ENCODE measurements around the gene ARF4. TPM values are rescaled to one million over a fixed set of nuclear protein-coding genes. Genes with fewer than 3 reads are reported as not detected.

Gene ARF4
- total RNA-seq, 1 experiment from 2014 or later = 112 TPM

DNA sequence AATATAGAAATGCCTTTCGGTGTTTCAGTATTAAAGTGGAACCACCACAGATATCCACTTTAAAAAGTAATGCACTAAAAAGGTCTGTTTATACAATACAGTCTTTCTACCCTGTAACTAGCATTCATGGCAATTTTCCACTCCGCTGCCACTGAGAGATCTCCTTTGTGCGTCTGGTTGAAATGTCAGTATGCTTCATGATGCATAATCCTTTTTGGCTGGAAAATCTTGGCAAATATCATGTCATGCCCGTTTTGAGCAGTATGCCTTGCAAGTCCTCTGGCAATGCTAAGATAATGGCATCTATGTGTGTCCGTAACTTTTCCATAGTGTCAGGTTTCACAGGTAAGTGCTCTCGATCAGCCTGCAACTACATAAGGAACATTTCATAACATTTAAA lies 30.8 kb upstream of the ARF4 start:
- no peak overlapping the region for H2AFZ ChIP-seq (ENCODE audit: low read depth, low read length, poor library complexity, severe bottlenecking)
- no peaks in the 10 kb centered on the region for H3K9me3 ChIP-seq (ENCODE audit: control insufficient read depth in 1 of 2, insufficient read depth in 1 of 2, low read depth in 1 of 2, low read length in 2 of 2)
- H3K27ac ChIP-seq (ENCODE audit: low read depth, low read length) = no peak overlapping the region
- ChIA-PET CTCF (no interaction called here), POLR2A (no interaction called here), RAD21 (ENCODE audit: low non-redundant PET in 1 of 2, low total read pairs in 2 of 2, uncharacterized antibody in 2 of 2, unreplicated experiment in 2 of 2) (no interaction called here)
- ATAC-seq (no peak), DNase-seq (ENCODE audit: low read depth, low spot score) (no peak)
- no peaks in the 10 kb centered on the region for H3K4me1 ChIP-seq (ENCODE audit: control insufficient read depth in 1 of 2, insufficient read depth in 2 of 2, low read length in 2 of 2)
- no peak overlapping the region for H3K4me2 ChIP-seq (ENCODE audit: low read length)
- H3K9ac ChIP-seq (ENCODE audit: low read length) = no peak overlapping the region
- H3K27me3 ChIP-seq (ENCODE audit: insufficient read depth, low read length) = no peaks in the 10 kb centered on the region
- H3K4me3 ChIP-seq (replicated peaks in 1 of 2; ENCODE audit: low read depth in 1 of 2, low read length in 2 of 2) = no peak overlapping the region
- TF ChIP-seq EZH2 (IDR thresholded peaks at IDR 0.05) (no peak), POLR2AphosphoS5 (IDR thresholded peaks at IDR 0.05; ENCODE audit: low read depth, low read length) (no peak), CEBPB (IDR thresholded peaks at IDR 0.05; ENCODE audit: low read depth) (no peak), TCF7L2 (IDR thresholded peaks at IDR 0.05; ENCODE audit: borderline replicate concordance, extremely low read depth, insufficient read depth, insufficient read length) (no peak), ZFX (IDR thresholded peaks at IDR 0.05) (no peak), ELF1 (IDR thresholded peaks at IDR 0.05; ENCODE audit: borderline replicate concordance, low read depth) (no peak), RAD21 (IDR thresholded peaks at IDR 0.05; ENCODE audit: low read depth) (no peak), JUND (IDR thresholded peaks at IDR 0.05) (no peak), YY1 (IDR thresholded peaks at IDR 0.05; ENCODE audit: extremely low read depth, insufficient replicate concordance, low read depth, low read length) (no peak), SRF (IDR thresholded peaks at IDR 0.05; ENCODE audit: low read depth) (no peak), EZH2phosphoT487 (IDR thresholded peaks at IDR 0.05; ENCODE audit: borderline replicate concordance) (no peak), ZNF274 (IDR thresholded peaks at IDR 0.05; ENCODE audit: low read depth, low read length) (no peak), CBX3 (IDR thresholded peaks at IDR 0.05; ENCODE audit: low read depth) (no peak), ATF3 (IDR thresholded peaks at IDR 0.05) (no peak), REST (IDR thresholded peaks at IDR 0.05; ENCODE audit: low read depth) (no peak)
- no peaks in the 10 kb centered on the region for H3K79me2 ChIP-seq (ENCODE audit: insufficient read depth, low read length)
- peaks cover 28 to 29% of the 10 kb centered on the region in 2 experiments for H3K36me3 ChIP-seq (ENCODE audit: control insufficient read depth in 1 of 2, insufficient read depth in 2 of 2, low read length in 2 of 2)
- no peaks in the 10 kb centered on the region for H4K20me1 ChIP-seq (ENCODE audit: insufficient read depth)
- no peaks in the 10 kb centered on the region for H3K9me2 ChIP-seq (ENCODE audit: insufficient read depth)
- BruUV-seq (replicated peaks) = no TSS peak
- intact Hi-C loops (cut with micrococcal nuclease) = no loop called here
